ENCODE results near the gene COX17. TPM values are rescaled to one million over a fixed set of nuclear protein-coding genes. Genes with fewer than 3 reads are reported as not detected.

The COX17 gene
- total and polyA plus RNA-seq, 9 of the 15 experiments (the other 6 are each of a cell fraction or from before 2014, with no cell fraction given), result 29.1 to 167 (median 60.6) TPM

DNA sequence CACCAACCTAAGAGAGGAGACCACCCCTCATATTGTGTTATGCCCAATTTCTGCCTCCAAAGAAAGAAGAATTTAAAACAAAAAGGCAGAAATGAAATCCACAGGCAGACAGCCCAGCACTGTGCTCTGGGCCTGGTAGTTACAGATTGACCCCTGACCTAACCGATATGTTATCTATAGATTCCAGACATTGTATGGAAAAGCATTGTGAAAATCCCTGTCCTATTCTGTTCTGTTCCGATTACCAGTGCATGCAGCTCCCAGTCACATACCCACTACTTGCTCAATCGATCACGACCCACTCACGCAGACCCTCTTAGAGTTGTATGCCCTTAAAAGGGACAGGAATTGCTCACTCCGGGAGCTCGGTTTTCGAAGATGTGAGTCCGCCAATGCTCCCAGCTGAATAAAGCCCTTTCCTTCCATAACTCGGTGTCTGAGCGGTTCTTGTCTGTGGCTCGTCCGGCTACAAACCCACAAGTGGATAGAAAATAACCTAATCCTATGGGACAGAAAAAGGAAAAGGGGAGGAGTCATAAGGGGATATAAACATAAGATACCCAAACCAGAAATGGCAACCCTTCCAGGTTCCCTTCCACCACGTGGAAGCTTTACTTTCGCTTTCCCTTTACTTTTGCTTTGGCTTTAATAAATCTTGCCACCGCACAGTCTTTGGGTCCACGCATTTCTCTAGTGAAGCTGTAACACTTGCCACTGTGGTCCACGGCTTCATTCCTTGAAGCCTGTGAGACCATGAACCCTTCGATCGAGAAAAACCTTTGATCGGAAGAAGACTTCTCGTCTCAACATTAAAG, 23.9 kb upstream of the COX17 start (continued):
- no peak for TF ChIP-seq SRSF3 (IDR thresholded peaks at IDR 0.05; ENCODE audit: insufficient read depth, low read length)

DNA sequence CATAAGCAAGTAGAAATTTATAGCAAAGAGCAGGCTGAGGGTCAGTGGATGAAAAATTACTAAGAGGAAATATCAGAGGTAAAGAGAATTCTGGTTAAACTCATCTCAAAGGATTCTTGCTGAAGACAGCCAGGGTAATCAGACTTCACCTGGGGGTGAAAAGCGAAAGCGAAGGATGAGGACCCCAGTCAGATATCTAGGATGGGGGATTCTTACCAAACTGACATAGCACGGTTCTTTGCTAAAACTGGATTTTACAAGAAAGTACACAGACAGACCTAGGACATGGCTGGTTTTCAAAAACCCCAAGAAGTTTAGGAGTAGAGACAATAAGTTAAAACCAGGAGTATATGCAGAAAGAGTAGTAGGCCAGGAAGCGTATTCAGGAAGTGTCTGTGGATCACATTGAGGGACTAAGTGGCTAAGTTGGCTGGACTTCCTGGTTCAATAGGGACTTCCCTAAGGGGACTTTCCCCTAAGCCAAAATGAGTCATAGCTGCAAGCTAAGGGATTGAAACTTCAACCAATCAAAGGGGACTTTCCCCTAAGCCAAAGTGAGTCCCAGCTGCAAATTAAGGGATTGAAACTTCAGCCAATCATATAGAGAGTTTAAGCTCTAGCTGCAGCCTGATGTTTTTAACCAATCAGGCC, 23.2 kb upstream of the COX17 start:
- Histone ChIP-seq H3K27me3 (ENCODE audit: control insufficient read depth in 2 of 2, insufficient read depth in 2 of 2, low read length in 2 of 2) (no peaks in the 10 kb centered on the region), H3K79me2 (ENCODE audit: control insufficient read depth, insufficient read depth, low read length) (no peaks in the 10 kb centered on the region), H3K36me3 (ENCODE audit: control insufficient read depth, insufficient read depth, low read length) (no peaks in the 10 kb centered on the region), H4K20me1 (replicated peaks; ENCODE audit: control insufficient read depth, insufficient read depth, low read length) (no peaks in the 10 kb centered on the region), H2AFZ (ENCODE audit: low read depth, low read length) (0 out of 2 replicates have a peak overlapping the region, but pooled peaks have one; percentile 50), H3K9me3 (replicated peaks; ENCODE audit: control insufficient read depth, insufficient read depth, low read depth, low read length) (no peaks in the 10 kb centered on the region; the same call in none of the 2 replicates), H3K4me1 (replicated peaks in 1 of 2; ENCODE audit: control insufficient read depth in 2 of 2, insufficient read depth in 2 of 2, low read length in 2 of 2) (peaks cover 0 to 2% of the 10 kb centered on the region in 2 experiments; a peak in 1 of 5 replicates), H3K9me1 (ENCODE audit: control insufficient read depth, insufficient read depth, low read length) (no peaks in the 10 kb centered on the region), H3K4me3 (no peak overlapping the region), H3K9ac (ENCODE audit: insufficient read depth in 1 of 2, low read depth in 2 of 2, low read length in 2 of 2) (no peak overlapping the region), H3K27ac (ENCODE audit: extremely low read depth, low read depth, low read length) (no peak overlapping the region), H3K4me2 (ENCODE audit: insufficient read depth, low read length) (no peak overlapping the region)
- no TSS peak for BruUV-seq (replicated peaks)
- CTCF ChIA-PET (ENCODE audit: low intra/inter-chr PET ratio), result no interaction called here
- intact Hi-C loops (cut with micrococcal nuclease) (no loop called here), in situ Hi-C loops (cut with MboI) (no loop called here)
- ATAC-seq (no peak), FAIRE-seq (no peak), DNase-seq (ENCODE audit: extremely low read depth in 1 of 4, low spot score in 3 of 4) (no peak)
- no peak for TF ChIP-seq KDM4B (IDR thresholded peaks at IDR 0.05; ENCODE audit: borderline replicate concordance in 2 of 2, low read depth in 1 of 2)
- peak; percentile 29; the same call in 1 of the 2 replicates for TF ChIP-seq ELF1 (tag; IDR thresholded peaks at IDR 0.05)
- 0 out of 2 replicates have a peak, but pooled peaks have one; percentile 8 for TF ChIP-seq SPI1 (IDR thresholded peaks at IDR 0.05; ENCODE audit: borderline replicate concordance, low read depth, low read length)
- TF ChIP-seq, protein P1, sequence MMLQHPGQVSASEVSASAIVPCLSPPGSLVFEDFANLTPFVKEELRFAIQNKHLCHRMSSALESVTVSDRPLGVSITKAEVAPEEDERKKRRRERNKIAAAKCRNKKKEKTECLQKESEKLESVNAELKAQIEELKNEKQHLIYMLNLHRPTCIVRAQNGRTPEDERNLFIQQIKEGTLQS (IDR thresholded peaks at IDR 0.05), result peak; percentile 52; the same call in 1 of the 2 replicates
- TF ChIP-seq, protein P1 (CRISPR knock-in tag; conservative IDR thresholded peaks at IDR 0.05), result no peak
- 59% methylated on average over 4 of the region's 4 CpGs for WGBS (ENCODE audit: insufficient coverage, low coverage, missing lambda C conversion rate)
- POLR2A ChIA-PET, result no interaction called here
